Measurements from ENCODE around the gene DHRS12. TPM values are rescaled to one million over a fixed set of nuclear protein-coding genes. Genes with fewer than 3 reads are reported as not detected.
A peak's percentile ranks its signal among the peaks of the same experiment; 100 is the strongest.

Gene DHRS12, protein sequence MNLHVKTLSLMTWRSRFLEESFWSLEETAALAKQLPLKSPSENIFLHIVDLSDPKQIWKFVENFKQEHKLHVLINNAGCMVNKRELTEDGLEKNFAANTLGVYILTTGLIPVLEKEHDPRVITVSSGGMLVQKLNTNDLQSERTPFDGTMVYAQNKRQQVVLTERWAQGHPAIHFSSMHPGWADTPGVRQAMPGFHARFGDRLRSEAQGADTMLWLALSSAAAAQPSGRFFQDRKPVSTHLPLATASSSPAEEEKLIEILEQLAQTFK
- total RNA-seq, result 9.8 TPM
- long read RNA-seq, partial matches to known transcripts, result 3 of 18 reads
- long read RNA-seq, other reads (novel, unspliced or antisense), result 12 of 18 reads

- peak; percentile 98 for DNase-seq (ENCODE audit: low spot score)
- intact Hi-C loops (cut with DNase I), result loop anchor here (5.0 kb wide), 4 partner anchors 36 to 351 kb away; partner anchors contain the start of genes INTS6 and WDFY2
Measured at GRCh38 chr13:51803422-51804294, at the start of gene DHRS12. Gene DHRS12 (minus strand): TSS chr13:51804163. CDS start chr13:51799659, 4,504 bp downstream.

GRCh38 chr13:51849145-51850101 is 45.5 kb upstream of the DHRS12 start:
- intact Hi-C loops (cut with DNase I), result loop anchor here (5.0 kb wide), 1 partner anchor 278 kb away; the partner anchor contains the start of gene NEK5
- DNase-seq (ENCODE audit: low spot score), result no peak

DNA sequence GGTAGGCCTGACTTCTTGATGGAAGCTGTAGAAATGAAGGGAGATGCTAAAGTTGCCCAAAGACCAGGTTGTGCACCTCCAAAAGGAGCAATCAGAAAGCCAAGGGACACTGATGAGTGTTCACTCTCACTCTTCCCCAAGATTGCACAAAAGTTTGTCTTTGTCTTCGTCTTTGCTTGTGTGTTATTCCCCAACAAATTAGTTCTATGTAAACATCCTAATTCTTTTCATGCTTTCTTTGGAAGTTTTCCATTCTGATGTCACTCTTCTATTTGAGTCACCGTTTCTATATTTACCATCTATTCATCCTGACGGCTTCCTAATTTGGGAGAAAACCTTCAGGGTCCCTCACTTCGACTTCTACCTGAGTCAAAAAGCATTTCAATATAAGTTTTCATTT is 44.7 kb upstream of the DHRS12 start:
- intact Hi-C loops (cut with DNase I), result loop anchor here (5.0 kb wide), 1 partner anchor 279 kb away; the partner anchor contains the start of gene NEK5
- DNase-seq (ENCODE audit: low spot score), result no peak

DNA sequence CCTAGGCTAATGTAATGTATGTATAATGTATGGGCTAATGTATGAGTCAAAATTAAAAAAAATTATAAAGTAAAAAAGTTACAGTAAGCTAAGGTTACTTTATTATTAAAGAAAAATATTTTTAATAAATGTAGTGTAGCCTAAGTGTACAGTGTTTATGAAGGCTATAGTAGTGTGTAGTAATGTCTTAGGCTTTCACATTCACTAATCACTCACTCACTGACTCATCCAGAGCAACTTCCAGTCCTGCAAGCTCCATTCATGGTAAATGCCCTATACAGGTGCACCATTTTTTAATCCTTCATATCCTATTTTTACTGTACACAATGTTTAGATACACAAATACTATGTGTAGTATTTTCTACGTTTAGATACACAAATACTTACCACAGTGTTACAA is 42.8 kb upstream of the DHRS12 start:
- intact Hi-C loops (cut with DNase I), result loop anchor here (5.0 kb wide), 1 partner anchor 281 kb away; the partner anchor contains the start of gene NEK5
- no peak for DNase-seq (ENCODE audit: low spot score)

DNA sequence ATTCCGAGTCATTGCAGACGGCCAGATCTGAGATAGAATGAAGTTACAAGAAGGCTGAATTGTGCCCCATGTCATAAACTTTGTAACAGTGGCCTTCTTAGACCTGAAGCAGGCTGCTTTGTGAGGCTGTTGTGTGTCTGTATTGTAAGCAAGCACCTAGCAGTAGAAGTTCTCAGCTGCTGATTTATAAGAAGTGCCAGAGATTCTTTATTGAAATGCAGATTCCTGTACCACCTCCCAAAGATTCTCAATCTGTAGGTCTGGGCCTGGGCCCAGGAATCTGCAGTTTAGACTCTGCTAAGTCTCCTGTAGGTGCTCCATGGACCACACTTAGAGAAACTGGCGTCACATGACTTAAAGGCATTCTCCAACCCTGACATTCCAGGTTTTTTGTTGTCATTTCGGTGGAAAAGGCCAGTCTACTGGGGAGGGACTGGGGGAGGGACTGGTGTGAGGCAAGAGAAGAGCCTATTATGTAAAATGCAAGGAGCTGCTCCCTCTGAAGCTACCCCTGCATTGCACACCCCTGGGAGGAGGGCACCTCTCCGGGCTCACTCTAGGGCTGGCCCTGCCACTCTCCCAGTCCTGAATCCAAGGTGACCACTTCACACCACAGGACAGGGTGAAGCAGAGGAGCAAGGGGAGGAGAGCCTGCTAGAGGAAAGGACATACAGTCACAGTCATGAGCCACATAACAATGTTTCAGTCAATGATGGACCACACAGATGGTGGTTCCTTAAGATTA is 41.8 kb upstream of the DHRS12 start:
- intact Hi-C loops (cut with DNase I), result loop anchor here (5.0 kb wide), 1 partner anchor 282 kb away; the partner anchor contains the start of gene NEK5
- peak; percentile 43 for DNase-seq (ENCODE audit: low spot score)

GRCh38 chr13:51844862-51845573 is 41.1 kb upstream of the DHRS12 start, which contains the start of gene TMEM272:
Gene TMEM272 (minus strand): TSS chr13:51845177. CDS start chr13:51838530, 6,647 bp downstream.
- peak; percentile 82 for DNase-seq (ENCODE audit: low spot score)
- intact Hi-C loops (cut with DNase I), result loop anchor here (5.0 kb wide), 1 partner anchor 282 kb away; the partner anchor contains the start of gene NEK5

DNA sequence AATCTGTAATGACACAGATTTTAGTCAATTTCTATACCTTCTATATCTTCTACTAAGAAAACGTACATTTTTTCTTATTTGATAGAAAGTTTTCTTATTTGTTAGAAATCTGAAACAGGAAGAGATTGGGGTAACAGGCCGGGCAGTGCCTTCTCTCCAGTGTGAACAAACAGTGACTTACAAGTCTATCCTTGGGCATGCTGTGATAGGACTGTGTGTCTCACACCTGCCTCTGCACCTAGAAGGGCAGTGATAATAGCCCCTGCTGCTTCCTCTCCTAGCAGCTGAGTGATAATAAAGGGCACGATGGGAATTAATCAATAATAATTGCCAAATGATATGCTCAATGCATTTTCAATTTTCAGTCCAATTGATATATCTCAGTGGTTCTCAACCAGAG is 39.6 kb upstream of the DHRS12 start:
- intact Hi-C loops (cut with DNase I), result no loop called here
- DNase-seq (ENCODE audit: low spot score), result peak; percentile 65

- intact Hi-C loops (cut with DNase I), result no loop called here
- DNase-seq (ENCODE audit: low spot score), result peak; percentile 19
Measured at GRCh38 chr13:51841732-51842131, 37.8 kb upstream of the DHRS12 start.

DNA sequence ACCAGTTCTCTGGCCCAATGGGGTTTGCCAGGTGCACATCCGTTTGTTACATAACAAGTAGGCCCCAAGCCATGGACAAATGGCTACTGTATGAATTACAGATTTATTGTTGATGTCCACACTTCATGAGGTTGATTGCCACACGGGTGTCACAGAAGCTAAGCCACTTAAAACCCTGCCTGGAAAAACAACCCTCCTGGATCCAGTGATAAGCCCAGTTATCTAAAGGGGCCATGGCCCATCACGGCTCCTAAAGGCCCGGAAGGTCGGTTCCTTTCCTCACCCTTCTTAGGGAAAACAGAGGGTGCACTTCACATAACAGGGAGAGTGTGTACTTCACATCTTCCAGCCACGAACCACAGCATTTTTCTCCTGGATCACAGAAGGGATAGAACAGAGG is 37.0 kb upstream of the DHRS12 start:
- intact Hi-C loops (cut with DNase I), result no loop called here
- no peak for DNase-seq (ENCODE audit: low spot score)

DNA sequence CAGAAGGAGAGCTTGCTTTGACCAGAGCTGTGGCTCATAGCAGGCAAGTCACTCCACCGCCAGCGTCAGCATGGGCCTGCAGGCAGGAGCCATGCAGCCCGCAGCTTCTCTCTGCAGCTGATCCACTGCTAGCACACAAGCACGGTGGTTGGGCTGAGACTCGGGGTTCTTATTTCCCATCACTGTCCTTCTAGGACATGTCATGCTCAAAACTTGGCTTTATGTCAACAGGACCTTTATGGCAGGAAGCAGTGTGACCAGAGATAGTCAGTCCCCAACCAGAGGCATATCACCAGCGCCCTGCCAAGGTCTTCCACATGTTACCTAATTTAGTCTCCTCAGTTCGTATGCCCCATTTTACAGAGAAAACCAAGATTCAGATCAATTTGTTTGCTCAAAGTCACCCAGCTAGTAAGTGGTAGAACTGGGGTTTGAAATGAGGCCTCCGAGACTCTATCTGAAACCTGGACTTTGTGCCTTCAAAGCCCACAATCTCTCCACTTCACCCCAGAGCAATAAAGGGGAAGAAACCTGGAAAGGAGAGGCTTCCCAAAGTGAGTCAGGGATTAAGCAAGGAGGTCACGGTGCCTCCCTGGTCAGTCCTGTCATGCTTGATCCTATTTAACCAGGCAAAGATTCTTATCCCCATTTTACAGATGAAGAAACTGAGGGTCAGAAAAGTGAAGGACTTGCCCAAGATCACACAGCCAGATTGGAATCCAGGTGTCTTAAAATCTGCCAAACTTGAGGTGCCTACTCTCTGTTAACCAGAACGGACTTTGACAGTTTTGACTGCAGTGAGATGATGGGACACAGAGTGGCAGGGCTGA is 36.0 kb upstream of the DHRS12 start:
- peak; percentile 51 for DNase-seq (ENCODE audit: low spot score)
- intact Hi-C loops (cut with DNase I), result no loop called here

DNA sequence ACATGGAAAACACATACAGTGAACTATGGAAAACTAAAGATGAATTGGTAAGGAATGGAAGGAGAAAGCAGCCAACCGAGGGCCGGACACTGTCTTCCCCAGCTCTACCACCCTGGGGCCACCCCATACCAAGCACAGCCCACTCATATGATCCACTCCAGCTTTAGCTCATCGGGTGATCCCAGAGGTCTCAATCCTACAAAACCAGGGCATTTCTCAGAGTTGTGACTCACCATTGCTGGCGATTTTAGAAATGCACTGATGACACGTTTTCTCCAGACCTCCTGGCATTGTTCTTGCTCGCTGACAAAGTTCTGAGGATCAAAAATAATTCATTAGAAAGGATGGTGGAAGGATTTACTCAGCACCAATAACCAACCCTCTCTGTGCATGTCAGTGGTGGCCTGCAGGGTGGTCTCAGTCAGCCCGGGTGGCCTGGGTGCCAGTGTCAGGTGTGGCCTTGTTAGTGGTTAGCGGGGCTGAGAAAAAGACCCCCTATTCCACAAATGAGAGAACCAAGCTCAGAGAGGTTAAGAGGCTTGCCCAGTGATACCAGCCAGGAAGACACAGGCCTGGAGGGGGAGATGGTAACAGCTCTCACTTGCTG is 34.4 kb upstream of the DHRS12 start:
- DNase-seq (ENCODE audit: low spot score), result peak; percentile 54
- intact Hi-C loops (cut with DNase I), result no loop called here

GRCh38 chr13:51837016-51837415 is 33.1 kb upstream of the DHRS12 start:
- intact Hi-C loops (cut with DNase I), result no loop called here
- DNase-seq (ENCODE audit: low spot score), result peak; percentile 75

GRCh38 chr13:51834581-51835171 is 30.7 kb upstream of the DHRS12 start:
- intact Hi-C loops (cut with DNase I), result no loop called here
- peak; percentile 71 for DNase-seq (ENCODE audit: low spot score)

DNA sequence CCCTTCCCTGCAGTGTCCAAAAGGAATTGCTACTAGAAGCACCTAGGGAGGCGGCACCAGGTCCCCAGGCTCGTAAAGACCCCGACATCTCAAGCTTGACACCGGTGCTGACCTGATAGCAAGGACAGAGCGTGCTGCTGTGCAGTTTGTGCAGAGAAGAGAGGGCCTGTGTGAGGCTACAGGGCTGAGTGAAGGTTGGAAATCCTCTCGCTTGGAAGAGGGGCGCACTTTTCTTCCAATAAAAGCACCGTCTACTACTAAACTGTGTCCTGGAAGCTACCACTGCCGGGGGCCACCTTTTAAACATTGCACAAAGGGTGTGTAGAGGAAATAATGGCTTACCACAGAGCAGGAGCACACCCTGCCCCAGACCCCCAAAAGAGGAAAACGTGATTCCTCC is 30.0 kb upstream of the DHRS12 start:
- DNase-seq (ENCODE audit: low spot score), result peak; percentile 41
- intact Hi-C loops (cut with DNase I), result no loop called here

GRCh38 chr13:51832471-51833152 is 28.6 kb upstream of the DHRS12 start:
- DNase-seq (ENCODE audit: low spot score), result peak; percentile 80
- intact Hi-C loops (cut with DNase I), result loop anchor here (1.0 kb wide), 1 partner anchor 17 kb away; no protein-coding TSS in a partner anchor
